Measurements from ENCODE around the gene HSPA14. TPM values are rescaled to one million over a fixed set of nuclear protein-coding genes. Genes with fewer than 3 reads are reported as not detected.

The HSPA14 gene
- total RNA-seq, 1 experiment from 2014 or later = 30.1 TPM

- Mint-ChIP-seq H3K27me3 (ENCODE audit: low read depth) (no peaks in the 10 kb centered on the region), H3K4me1 (peaks cover 2% of the 10 kb centered on the region; the same call in 1 of the 2 replicates), H3K36me3 (no peaks in the 10 kb centered on the region; the same call in 1 of the 2 replicates), H3K9me3 (no peaks in the 10 kb centered on the region), H3K27ac (no peak overlapping the region), H3K4me3 (no peak overlapping the region)
- CTCF ChIA-PET = no interaction called here
- POLR2A ChIA-PET = no interaction called here
- no peak for ATAC-seq
- TF ChIP-seq MYBL2 (CRISPR knock-in tag; IDR thresholded peaks at IDR 0.05) (no peak), GABPB1 (CRISPR knock-in tag; IDR thresholded peaks at IDR 0.05) (no peak), STAT6 (CRISPR knock-in tag; conservative IDR thresholded peaks at IDR 0.05; ENCODE audit: low read depth) (no peak), TEAD1 (CRISPR knock-in tag; IDR thresholded peaks at IDR 0.05) (no peak), GRHL2 (CRISPR knock-in tag; IDR thresholded peaks at IDR 0.05; ENCODE audit: insufficient replicate concordance, severe bottlenecking) (no peak), OVOL2 (CRISPR knock-in tag; IDR thresholded peaks at IDR 0.05; ENCODE audit: borderline replicate concordance) (no peak)
- no peak for DNase-seq (ENCODE audit: low spot score)
These were observed 53.0 kb downstream of the HSPA14 start for GRCh38 chr10:14891151-14891550.

GRCh38 chr10:14904316-14904732 is 66.2 kb downstream of the HSPA14 start:
- H3K4me1 Mint-ChIP-seq = peaks cover 7% of the 10 kb centered on the region
- no peak overlapping the region for H3K4me3 Mint-ChIP-seq
- ATAC-seq = no peak
- peaks cover 7% of the 10 kb centered on the region for H3K9me3 Mint-ChIP-seq
- DNase-seq (ENCODE audit: low spot score) = no peak
- peaks cover 80% of the 10 kb centered on the region for H3K36me3 Mint-ChIP-seq
- H3K27ac Mint-ChIP-seq = no peak overlapping the region
- POLR2A ChIA-PET = no interaction called here
- no peaks in the 10 kb centered on the region for H3K27me3 Mint-ChIP-seq (ENCODE audit: low read depth)
- CTCF ChIA-PET = interaction anchor here (0.6 to 1.6 kb wide), 5 partner anchors 15 to 594 kb away, joined by 3 to 7 read pairs (median 5); partner anchors contain the start of gene SUV39H2
- TF ChIP-seq HMGXB4 (CRISPR knock-in tag; IDR thresholded peaks at IDR 0.05) = no peak
- no peak for TF ChIP-seq ARID4B (CRISPR knock-in tag; IDR thresholded peaks at IDR 0.05; ENCODE audit: borderline replicate concordance)
- TF ChIP-seq SMAD4 (CRISPR knock-in tag; IDR thresholded peaks at IDR 0.05) = no peak
- no peak for TF ChIP-seq ZNF512 (CRISPR knock-in tag; IDR thresholded peaks at IDR 0.05; ENCODE audit: borderline replicate concordance)
- TF ChIP-seq E2F4 (CRISPR knock-in tag; IDR thresholded peaks at IDR 0.05; ENCODE audit: borderline replicate concordance, low read depth) = no peak
- no peak for TF ChIP-seq JAZF1 (CRISPR knock-in tag; IDR thresholded peaks at IDR 0.05)
- no peak for TF ChIP-seq MAX (CRISPR knock-in tag; IDR thresholded peaks at IDR 0.05)
- TF ChIP-seq ZMAT4 (CRISPR knock-in tag; IDR thresholded peaks at IDR 0.05) = no peak
- TF ChIP-seq ZBTB43 (CRISPR knock-in tag; IDR thresholded peaks at IDR 0.05) = no peak
- no peak for TF ChIP-seq CREM (CRISPR knock-in tag; IDR thresholded peaks at IDR 0.05)
- TF ChIP-seq EMX1 (CRISPR knock-in tag; IDR thresholded peaks at IDR 0.05) = no peak
- no peak for TF ChIP-seq RELA (CRISPR knock-in tag; IDR thresholded peaks at IDR 0.05; ENCODE audit: borderline replicate concordance)
- TF ChIP-seq SMAD3 (CRISPR knock-in tag; IDR thresholded peaks at IDR 0.05; ENCODE audit: borderline replicate concordance) = no peak
- TF ChIP-seq E2F1 (CRISPR knock-in tag; IDR thresholded peaks at IDR 0.05) = no peak

Measured in WTC11 (cell line).